Sciatic nerve (tissue), 2 donors: ENCODE data around the gene CACNA1C. TPM values are rescaled to one million over a fixed set of nuclear protein-coding genes. Genes with fewer than 3 reads are reported as not detected.

Experiments
- ATAC-seq: fragments of 200-7000 bp; cut with Tn5 transposase; one replicate; pipeline ENCODE4 v1.9.1; 2020; ENCODE audit warnings: mild to moderate bottlenecking, moderate library complexity
- DNase-seq: peaks from one replicate; pipeline ENCODE4 v3.0.0-alpha.2; 2020; ENCODE audit warnings: low spot score
- intact Hi-C: fragments of 100-400 bp; cut with DNase I; formaldehyde crosslinking; loops from one replicate; pipeline ENCODE4 v1.14.2; 2022
- total RNA-seq: library from RNA; stranded (reverse); fragmentation: NEBNext Ultra II Directional; extraction: Animal tissue kit (Norgen Biotek cat#: 25700); gene quantifications from one replicate; pipeline ENCODE4 v1.2.1, GENCODE V29; 2021
- donor health status: DM: no; HTN: no; CAD: no.
- donor health status: DM: no; HTN: no; CAD: no.

CACNA1C gene
- total RNA-seq, 1 donor from 2014 or later = 9.0 TPM

DNA sequence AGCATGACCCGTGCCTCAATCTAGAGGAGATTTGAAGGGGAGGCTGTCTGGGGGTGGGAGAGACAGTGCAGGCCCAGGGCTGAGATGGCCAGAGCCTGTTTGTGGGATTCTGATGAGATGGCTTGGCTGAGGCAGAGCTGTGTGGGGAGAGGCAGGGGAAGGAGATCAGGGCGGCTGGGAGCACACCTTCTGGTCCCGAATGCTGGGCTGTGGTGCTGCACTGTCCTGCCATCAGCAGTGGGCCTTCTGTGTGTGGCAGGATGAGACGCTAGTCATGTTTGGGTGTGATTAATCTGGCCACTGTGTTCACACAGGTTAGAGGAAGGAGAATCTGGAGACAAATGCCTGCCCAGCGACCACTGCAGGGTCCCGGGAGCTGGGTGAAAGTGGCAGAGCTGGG, 300.9 kb downstream of the CACNA1C start:
- ATAC-seq (no peak), DNase-seq (peak; percentile 30)
- intact Hi-C loops = no loop called here

DNA sequence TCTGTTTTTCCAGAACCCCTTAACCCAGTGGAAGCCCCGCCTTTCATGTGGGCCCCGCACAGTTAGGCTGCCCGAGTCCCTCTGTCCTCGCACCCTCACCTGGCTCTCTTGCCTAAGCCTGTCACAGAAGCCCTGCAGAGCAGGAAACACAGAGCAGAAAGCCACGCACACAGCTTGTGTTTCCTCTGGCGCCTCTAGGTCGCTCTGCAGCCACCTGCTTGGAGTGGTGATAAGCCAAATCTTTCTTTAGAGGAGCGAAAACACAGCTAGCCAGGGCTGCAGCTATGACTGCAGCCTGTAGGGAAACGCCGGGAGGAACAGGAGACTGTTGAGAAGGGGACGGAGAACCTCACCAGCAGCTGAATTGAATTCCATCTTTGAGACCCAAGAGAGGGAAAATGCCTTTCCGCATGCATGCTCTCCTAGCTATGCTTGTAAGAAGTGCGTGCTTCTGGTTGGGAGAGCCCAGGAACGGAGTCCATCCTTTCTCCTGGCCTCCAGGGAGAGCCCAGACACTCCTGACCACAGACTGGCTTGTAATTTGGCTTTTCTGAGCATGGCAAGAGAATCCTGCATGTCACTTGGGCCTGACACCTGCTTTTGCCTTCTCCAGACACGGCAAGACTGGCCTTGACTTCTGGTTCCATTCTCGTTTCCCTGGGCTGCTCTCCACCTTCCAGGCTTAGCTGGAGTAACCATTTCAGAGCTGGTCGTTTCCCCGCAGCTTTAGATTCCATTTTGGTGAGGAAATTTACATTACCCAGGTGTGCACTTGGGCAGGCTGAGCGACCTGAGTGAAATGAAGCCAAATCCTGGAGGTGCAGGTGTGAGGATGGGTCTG, 301.6 kb downstream of the CACNA1C start:
- peak; percentile 31 for DNase-seq
- ATAC-seq = no peak
- intact Hi-C loops = no loop called here

DNA sequence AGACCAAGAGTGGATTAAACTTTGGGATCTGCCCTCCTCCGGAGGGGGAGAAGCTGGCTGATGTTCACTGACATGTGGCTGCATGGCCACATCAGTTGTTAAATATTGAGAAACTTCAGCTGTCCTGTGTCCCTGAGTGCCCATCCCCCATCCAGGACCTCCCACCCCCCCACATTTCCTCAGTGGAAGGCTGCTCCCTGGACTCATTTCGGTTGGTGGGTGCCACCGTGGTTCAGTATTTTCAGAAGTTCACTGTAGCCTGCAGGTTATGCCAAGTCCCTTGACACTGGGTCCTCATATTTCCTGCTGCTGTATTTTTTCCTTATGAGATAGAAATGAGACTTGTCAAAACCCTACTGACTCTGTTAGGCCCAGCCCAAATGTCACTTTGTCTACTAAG, 302.4 kb downstream of the CACNA1C start:
- ATAC-seq (no peak), DNase-seq (peak; percentile 30)
- intact Hi-C loops = no loop called here

DNA sequence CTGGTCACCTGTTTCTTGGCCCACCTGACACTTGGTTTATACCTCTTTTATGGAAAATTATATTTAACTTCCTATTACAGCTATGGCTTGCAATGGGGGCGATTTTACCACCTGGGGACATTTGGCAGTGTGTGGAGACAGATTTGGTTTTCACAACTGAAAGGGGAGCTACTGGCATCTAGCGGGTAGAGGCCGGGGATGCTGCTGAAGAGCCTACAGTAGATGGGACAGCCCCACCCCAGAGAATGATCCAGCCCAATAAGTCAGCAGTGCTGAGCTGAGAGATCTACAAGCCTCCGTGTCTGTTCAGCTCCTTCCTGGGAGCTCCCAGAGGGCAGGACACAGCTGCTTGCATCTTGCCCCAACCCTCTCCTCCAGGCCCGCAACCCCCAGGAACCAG, 302.8 kb downstream of the CACNA1C start:
- ATAC-seq = no peak
- DNase-seq = no peak
- intact Hi-C loops = no loop called here

DNA sequence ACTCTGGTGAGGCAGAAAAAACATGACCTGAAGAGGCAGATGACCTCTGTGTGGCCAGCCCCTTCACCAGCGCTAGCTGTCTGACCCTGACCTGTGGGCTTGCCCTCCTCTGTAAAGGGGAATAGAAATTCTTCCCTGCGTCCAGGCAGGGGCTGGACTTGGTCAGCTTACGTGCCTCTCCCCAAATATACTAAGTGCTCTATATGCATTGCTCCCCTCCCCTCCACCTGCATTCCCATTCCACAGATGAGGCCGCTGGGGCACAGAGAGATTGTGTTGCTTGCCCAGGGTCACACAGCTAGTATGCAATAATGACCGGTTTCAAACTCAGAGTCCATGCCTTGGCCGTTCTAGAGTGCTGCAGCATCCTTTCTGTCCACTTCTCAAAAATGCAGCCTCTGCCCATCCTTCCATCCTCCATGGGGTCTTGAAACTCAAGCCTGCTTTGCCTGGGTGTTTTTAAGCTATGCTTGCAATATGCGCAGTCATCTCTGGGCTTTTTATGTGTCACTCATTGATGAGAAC, 303.9 kb downstream of the CACNA1C start:
- ATAC-seq (no peak), DNase-seq (no peak)
- intact Hi-C loops = no loop called here

DNA sequence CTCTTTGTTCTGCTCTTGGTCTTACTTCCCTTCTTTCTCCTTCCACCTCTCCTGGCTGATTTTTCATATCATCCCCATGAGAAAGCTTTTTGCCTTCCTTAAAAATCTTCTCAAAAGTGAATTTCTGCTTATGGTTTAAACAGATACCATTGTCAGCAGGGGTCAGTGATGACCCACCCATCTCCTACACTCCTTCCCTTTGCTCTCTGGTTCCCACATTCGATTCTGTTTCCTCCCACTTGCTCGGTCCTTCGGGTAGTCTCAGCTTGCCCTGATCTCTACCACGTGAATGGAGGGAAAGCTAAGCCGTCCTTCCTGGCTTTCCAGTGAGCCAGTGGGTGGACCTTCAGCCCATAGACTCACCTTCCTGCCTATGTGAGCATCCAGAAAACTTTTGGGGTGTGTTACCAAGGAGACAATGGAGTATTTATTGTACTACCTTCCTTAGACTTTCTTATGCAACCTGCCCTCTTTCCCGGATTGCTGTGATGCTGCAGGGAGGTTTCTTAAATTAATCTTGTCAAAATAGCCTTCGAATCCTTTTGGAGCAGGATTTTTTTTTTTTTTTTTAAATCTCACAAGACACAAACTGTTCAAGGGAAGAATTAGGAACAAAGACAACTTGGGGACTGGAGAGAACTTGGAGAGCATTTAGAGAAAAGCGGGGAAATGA, 306.3 kb downstream of the CACNA1C start:
- DNase-seq = no peak
- peak; percentile 71 for ATAC-seq
- intact Hi-C loops = no loop called here

DNA sequence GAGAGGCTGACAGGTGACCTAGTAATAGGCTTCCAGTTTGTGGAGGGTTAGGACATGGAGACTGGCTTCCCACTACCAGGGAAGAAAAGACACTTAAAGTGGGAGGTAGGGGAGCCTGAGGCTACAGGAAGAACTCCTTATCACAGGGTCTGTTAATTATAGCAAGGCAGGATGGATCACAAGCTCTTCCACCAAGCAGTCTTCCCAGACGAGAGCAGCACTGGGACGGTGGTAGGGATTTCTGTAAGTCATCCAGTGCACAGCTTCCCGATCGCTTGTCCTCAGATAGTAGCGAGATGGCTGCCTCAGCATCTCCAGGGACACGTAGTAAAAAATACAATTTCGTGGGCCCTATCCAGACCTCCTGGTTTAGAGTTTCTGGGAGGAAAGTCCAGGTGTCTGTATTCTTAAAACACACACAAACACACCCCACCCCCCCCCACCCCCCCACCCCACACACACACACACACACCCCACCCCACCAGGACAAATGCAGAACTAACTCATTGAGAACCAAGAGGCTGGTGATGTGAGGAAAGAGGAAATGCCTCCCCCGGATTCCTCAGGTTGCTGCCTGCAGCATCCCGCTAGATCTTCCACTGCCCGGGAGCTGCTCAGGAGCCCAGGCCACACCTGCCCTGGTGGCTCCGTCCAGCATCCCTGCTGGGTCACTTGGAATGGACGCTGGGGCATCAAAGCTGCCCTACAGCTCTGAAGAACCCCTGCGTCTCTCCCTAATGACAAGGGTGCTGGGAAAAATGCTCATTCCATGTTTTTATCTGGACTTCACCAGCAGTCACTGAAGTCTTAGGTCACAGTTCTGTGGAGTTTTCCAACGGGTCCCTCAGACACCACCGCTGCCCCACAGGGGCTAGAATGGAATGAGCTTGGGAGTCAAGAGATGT, 307.2 kb downstream of the CACNA1C start:
- intact Hi-C loops = no loop called here
- no peak for ATAC-seq
- DNase-seq = no peak

DNA sequence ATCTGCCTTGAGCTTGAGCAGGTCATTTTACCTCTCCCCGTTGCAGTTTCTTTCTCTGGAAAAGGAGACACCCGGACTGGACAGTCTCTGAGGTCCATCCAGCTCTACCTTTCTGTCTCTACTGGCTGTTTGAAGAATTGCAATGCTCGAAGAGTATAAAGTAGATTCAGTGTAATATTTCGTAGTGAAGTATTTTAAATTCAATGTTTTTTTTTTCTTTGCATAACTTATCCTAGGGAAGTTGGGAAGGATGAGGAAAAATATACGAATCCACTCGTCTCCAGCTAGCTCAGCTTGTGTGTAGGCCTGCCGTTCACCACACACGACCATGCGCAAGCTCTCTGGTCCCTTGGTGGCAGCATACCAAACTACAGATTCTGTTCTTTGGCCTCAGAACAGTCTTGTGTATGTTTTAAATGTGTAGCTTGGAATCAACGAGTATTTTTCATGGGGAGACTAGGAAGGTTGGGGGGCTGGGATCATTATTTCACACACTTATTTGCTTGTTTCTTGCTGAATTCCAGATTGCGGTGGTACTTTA, 307.9 kb downstream of the CACNA1C start:
- DNase-seq (no peak), ATAC-seq (no peak)
- intact Hi-C loops = no loop called here

DNA sequence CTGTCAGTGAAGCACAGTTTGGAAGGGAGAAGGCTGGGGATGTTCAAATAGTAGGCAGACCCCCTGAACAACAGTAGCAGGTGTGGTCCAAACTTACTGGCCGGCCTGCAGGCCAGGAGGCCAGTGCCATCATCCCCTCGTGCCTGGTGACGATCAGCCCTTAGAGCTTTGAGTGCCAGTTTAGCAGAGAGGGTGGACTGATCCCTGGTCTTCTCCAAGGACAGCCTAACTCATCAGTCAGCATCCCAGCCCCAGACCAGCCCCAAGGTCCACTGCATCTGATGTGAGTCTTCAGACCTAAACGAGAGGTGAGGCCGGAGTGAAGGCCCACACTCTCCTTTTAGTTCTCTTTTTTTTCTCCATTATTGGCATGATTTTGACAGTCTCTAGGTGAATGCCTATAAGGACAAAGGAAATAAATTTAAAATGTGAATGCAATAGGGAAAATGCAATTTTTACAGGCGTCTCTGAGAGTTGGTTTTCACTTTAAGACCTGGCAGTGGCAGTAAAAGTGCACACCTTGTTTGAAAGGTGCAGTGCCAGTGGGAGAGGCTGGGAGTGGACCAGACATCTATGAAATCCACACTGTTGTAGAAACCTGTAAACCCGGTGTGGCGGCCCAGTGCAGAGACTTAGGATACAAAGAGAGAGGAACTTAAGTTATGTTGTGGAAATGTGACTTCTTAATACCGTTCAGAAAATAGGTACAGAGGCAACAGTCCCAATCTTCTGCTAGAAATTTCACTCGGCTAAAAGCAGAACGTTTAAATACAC, 311.2 kb downstream of the CACNA1C start:
- intact Hi-C loops = no loop called here
- DNase-seq = no peak
- ATAC-seq = no peak

DNA sequence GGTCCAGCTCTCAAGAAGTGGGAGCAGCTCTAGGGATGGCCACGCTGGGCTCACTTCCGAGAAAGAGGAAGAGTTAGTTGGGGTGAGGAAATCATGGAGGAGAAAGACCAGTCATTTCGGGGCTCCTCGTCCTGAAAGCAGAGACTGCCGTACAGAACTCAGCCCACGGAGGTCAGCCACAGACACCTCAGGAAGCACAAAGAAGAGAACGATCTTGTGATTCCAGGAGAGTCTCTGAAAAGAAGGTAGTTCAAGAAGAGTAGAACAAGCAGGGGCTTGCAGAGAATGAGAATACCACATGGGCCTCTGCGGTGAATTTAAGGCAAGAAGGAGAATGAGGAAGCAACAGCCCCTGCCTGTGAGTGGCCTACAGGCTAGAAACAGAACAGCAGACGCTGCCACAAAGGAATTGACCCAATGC, 311.9 kb downstream of the CACNA1C start:
- DNase-seq (no peak), ATAC-seq (no peak)
- intact Hi-C loops = no loop called here

DNA sequence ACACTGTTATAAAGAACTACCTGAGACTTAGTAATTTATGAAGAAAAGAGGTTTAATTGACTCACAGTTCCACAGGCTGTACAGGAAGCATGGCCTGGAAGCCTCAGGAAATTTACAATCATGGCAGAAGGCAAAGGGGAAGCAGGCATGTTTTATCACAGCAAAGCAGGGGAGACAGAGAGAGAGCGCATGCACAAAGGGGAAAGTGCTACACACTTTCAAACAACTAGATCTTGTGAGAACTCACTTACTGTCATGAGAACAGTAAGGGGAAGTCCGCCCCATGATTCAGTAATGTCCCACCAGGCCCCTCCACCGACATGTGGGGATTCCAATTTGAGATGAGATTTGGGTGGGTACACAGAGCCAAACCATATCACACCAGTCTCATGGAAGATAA, 313.9 kb downstream of the CACNA1C start:
- intact Hi-C loops = no loop called here
- DNase-seq (no peak), ATAC-seq (no peak)

DNA sequence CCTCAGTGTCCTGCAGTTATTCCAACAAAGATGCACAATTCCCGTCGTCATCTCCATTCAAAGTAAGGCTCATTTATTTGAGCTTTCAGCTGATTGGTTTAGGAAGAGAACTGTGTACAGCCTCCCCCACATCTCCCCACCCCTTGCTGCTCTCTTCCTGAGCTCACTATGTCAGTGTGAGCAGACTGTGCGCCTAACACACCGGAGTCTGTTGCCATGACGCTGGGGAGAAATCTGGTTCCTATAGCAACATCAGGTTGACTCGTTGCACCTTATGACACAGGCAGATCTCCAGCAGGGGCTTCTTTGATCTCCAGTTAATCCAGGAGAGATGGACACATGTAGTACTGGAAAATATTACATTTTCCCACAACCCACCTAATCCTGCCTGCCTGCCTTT, 319.4 kb downstream of the CACNA1C start:
- intact Hi-C loops = no loop called here
- DNase-seq (no peak), ATAC-seq (no peak)

DNA sequence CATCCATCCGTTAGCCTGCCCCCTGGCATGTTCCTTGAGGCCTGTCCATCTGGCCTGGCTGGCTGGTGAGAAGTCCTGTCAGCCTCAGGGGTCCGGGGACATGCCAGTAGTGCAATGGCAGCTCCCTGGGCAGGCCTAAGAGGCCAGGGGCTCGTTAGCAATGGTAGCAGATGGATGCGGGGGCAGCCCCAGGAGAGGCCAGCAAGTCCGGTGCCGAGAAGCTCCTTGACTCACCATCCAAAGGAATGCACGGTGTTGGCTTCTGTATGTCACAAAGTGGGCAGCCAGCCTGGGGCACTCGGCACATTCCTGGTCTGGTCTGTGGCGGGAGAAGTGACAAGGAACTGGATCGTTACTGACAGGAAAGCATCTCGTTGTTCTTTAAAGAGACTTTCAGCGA, 319.9 kb downstream of the CACNA1C start:
- DNase-seq (no peak), ATAC-seq (no peak)
- intact Hi-C loops = no loop called here

DNA sequence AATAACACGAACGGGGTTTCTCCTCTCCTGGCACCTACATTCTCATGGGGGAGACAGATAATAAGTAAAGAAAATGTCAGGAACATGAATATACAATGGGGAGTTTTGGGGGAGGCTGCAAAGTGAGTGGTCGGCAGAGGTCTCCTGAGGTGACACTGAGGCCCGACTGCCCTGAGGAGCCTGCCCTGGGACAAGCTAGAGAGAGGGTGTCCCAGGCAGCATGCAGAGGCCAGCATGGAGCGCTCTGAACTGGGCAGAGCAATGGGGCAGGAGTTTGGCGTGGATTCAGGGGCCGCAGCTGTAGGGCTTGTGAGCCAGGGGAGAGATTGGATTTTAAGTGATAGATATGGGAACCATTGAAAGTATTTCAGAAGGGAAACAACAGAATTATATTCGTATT, 320.5 kb downstream of the CACNA1C start:
- intact Hi-C loops = no loop called here
- DNase-seq = no peak
- ATAC-seq = no peak

DNA sequence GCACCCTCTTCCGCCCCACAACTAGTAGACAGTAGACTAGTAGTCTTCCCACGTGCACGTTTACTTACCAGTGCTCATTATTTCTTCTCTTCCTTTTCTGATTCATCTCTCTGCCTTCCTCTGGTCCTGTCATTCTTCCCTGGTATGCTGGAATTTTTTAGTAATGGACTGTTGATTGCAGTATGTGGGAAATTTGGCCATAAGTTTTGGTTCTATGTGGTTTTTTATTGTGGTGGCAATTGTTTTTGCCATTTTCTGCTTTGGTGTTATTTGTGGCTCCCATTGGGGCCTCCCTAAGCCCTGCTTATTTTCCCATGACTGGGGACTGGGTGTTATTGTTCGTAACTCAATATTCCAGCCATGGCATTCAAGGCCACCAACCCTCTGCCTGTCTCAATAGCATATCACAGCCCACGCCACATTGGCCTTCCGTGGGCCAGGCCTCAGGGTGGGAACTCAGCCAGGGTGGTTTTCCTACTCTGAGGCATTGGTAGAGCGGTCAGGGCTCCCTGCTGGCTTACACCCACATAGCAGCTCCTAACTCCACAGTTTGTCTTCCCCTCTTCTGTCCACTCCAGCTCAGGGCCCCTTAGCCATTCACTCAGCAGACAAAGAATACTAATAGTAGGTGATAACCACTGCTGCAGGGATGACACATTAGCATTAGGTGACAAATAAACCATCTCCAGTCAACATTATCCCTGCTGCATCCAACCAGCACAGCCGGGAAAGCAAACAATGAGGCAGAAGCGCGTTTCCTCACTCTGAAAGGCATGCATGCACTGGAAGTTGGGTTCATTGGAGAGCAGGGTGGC, 321.5 kb downstream of the CACNA1C start:
- intact Hi-C loops = no loop called here
- ATAC-seq = peak; percentile 49
- no peak for DNase-seq

DNA sequence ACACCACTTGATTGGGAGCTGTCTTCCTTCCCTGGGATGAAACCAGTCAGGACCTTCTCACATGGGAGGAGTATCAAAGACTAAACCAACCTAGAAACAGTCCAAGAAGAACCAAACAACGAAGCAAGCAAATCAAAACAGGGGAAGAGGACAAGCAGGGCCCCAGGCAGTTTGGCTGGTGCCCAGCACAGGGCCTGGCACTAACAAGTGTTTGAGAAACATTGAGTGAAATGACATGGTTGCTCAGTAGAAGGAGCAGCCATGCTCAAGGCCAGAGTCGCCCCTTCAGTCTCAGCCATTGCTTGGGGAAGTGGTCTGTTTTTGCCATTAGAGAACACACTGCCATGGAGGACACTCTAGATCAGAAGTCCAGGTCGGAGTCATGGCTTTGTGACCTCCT, 323.1 kb downstream of the CACNA1C start:
- DNase-seq (peak; percentile 32), ATAC-seq (no peak)
- intact Hi-C loops = no loop called here

DNA sequence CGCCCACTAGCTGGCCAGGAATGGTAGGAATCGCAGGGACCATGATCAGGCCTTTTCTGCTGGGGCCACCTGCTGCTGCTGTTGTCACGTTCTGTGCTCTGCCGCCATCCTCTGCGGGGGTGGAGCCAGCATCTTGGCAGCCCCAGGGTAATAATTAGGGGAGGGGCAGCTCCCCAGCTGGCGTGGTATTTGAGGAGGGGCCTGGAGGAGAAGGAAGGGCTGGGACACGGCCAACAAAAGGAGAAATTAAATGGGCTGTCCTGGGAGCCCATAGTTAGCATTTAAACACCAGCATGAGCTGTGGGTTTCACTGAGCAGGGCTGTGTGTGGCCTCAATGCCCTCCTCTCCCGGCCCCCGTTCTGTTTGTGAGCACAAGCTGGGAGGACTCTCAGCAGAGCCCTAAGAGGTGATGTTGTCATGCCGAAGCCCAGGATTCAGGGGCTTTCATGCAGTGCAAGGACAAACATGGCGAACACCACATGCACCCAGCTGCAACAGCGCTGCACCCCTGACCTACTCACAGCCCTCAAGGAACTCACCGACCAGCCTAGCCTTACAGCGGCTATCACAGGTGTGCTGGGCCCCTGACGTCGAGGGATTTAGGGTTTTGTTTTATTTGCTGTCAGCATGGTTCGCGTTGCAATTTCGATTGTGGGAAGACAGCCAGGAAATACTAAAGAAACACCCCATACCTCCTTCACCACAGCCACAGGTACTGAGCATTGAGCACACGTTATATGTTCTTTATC, 324.3 kb downstream of the CACNA1C start:
- peak; percentile 41 for DNase-seq
- intact Hi-C loops = no loop called here
- no peak for ATAC-seq
